ENCODE measurements around the gene ACAD8.

DNA sequence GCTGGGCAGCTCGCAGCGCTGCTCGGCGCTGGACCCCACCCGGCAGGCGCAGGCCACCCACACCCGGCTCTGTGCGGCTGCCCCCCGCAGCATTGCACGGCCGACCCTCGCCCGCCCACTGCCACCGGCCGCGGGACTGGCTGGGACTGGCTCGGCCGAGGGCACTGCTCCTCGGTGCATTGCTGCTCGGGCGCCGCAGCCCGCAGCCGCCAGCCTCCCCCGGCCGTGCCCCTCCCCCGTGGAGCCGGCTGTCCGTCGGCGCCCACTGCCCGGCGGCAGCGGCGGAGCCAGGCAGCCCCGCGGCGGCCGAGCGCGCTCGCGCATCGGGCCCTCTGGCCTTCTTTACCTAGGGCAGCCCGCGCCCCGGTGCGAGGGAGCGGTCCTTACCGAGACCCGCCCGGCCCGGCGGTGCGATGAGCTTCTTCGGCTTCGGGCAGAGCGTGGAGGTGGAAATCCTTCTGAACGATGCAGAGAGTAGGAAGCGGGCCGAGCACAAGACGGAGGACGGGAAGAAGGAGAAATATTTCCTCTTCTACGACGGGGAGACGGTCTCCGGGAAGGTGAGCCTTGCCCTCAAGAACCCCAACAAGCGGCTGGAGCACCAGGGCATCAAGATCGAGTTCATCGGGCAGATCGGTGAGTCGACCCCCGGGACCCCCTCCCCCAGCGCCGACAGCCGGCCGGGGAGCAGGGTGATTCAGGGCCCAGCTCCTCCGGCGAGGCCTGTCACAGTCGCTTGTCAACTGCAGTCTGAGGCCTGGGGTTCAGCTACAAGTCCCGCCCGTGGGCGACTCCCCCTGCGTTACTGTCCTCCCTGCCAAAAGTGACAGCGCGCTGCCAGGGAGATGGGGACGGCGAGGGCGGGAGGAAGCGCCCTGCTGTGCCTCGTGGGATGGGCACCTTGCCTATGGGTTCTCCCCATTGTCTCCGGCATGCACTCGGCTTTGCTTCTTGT lies 28.4 kb upstream of the ACAD8 start:
- TF ChIP-seq, protein P1, sequence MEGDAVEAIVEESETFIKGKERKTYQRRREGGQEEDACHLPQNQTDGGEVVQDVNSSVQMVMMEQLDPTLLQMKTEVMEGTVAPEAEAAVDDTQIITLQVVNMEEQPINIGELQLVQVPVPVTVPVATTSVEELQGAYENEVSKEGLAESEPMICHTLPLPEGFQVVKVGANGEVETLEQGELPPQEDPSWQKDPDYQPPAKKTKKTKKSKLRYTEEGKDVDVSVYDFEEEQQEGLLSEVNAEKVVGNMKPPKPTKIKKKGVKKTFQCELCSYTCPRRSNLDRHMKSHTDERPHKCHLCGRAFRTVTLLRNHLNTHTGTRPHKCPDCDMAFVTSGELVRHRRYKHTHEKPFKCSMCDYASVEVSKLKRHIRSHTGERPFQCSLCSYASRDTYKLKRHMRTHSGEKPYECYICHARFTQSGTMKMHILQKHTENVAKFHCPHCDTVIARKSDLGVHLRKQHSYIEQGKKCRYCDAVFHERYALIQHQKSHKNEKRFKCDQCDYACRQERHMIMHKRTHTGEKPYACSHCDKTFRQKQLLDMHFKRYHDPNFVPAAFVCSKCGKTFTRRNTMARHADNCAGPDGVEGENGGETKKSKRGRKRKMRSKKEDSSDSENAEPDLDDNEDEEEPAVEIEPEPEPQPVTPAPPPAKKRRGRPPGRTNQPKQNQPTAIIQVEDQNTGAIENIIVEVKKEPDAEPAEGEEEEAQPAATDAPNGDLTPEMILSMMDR (conservative IDR thresholded peaks at IDR 0.05; ENCODE audit: low read length), result no peak
- no peak for TF ChIP-seq EZH2phosphoT487 (IDR thresholded peaks at IDR 0.05; ENCODE audit: borderline replicate concordance)
